Measurements from ENCODE around the gene PLEK.

GRCh38 chr2:68357605-68358337, 7.3 kb upstream of the PLEK start:
- TF ChIP-seq ZFP3 (CRISPR knock-in tag; IDR thresholded peaks at IDR 0.05) (no peak), ZC3H10 (CRISPR knock-in tag; IDR thresholded peaks at IDR 0.05) (no peak), PATZ1 (CRISPR knock-in tag; IDR thresholded peaks at IDR 0.05; ENCODE audit: borderline replicate concordance) (no peak), CREB5 (CRISPR knock-in tag; IDR thresholded peaks at IDR 0.05; ENCODE audit: low read depth) (no peak), TOX (CRISPR knock-in tag; IDR thresholded peaks at IDR 0.05; ENCODE audit: borderline replicate concordance) (no peak), TCF4 (CRISPR knock-in tag; IDR thresholded peaks at IDR 0.05; ENCODE audit: borderline replicate concordance) (no peak), RARB (CRISPR knock-in tag; IDR thresholded peaks at IDR 0.05) (no peak), ARNTL (CRISPR knock-in tag; IDR thresholded peaks at IDR 0.05; ENCODE audit: borderline replicate concordance, low read depth) (no peak)

All from SK-N-SH treated with all-trans-retinoic acid at 6 μM for 48 hours (cell line).